HG03039 (cell line): ENCODE results near the gene ZNF740.
"Not testable (repeated sequence)": the region's sequence is repeated elsewhere in the genome, so short reads cannot be mapped to it uniquely, and the experiment has no call there.

ENCODE experiments used
- ATAC-seq: cut with Tn5 transposase; IDR thresholded peaks from one replicate; pipeline ENCODE4 v1.9.1; 2021; ENCODE audit warnings: mild to moderate bottlenecking, moderate library complexity; ENCODE audit not compliant: unreplicated experiment

Gene ZNF740

DNA sequence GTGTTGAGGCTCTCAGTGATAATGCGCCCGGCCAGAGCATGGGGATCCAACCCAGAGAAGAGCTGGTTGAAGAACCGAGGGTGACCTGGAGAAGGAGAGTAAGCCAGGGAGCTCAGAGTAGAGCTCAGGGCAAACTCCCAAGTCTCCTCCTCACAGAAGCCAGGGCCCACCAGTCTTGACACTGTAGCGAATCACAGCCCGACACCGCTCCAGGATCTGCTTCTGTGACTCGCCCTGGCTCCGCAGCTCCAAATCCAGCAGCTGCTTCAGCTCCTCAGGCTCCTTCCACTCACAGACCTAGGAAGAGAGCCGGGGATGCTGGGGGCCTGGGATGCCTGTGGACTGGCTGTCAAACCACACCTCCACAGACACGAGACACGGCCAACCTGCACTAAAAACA lies 8.2 kb upstream of the ZNF740 start:
- ATAC-seq, result no peak

DNA sequence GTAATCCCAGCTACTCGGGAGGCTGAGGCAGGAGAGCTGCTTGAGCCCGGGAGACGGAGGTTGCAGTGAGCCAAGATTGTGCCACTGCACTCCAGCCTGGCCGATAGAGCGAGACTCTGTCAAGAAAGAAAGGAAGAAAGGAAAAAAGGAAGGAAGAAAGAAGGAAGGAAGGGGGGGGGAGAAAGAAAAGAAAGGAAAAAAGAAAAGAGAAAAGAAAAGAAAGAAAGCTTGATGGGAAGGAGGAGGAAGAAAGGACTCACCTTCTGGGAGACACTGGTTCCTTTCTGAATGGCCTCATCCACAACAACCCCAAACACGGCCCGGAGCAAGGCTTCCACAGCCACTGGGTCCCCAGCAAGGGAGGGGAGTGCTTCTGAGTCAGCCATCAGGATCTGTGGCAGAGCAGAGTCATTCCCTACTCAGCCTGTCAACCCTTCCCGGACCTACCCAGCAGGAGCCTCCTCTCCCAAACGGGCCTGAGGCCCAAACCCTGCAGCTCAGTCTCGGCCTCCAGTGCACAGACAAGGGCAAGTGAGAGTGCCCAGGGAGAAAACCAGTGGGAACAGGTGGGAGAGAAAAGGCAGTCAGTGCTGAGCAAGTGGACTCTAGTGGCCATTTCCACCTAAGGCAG lies 7.3 kb upstream of the ZNF740 start:
- no peak for ATAC-seq

GRCh38 chr12:53174881-53175491 lies 5.5 kb upstream of the ZNF740 start:
- ATAC-seq, result no peak

DNA sequence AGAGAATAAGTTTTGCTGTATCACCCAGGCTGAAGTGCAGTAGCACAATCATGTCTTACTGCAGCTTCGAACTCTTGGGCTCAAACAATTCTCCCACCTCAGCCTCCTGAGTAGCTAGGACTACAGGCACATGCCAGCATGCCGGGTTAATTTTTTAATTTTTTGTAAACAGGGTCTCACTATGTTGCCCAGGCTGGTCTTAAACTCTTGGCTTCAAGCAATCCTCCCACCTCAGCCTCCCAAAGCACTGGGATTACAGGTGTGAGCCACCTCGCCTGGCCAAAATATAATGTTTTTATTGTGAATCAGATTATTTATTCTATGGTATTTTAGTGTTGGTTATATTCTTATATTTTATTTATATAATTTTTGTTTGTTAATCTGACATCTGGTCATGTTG lies 3.8 kb upstream of the ZNF740 start:
- ATAC-seq, result no peak

GRCh38 chr12:53177447-53177846 lies 3.1 kb upstream of the ZNF740 start:
- ATAC-seq, result not testable (repeated sequence)

DNA sequence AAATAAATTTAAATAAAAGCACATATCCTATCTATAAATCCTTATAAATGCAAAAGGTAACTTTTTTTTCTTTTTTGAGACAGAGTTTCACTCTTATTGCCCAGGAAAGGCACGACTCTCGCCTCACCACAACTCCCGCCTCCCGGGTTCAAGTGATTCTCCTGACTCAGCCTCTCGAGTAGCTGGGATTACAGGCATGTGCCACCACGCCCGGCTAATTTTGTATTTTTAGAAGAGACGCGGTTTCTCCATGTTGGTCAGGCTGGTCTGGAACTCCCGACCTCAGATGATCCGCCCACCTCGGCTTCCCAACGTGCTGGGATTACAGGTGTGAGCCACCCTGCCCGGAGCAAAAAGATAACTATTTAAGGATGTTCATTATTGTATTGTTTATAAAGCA lies 1.7 kb upstream of the ZNF740 start:
- ATAC-seq, result not testable (repeated sequence)

- peak; percentile 10 for ATAC-seq
These were observed 769 bp upstream of the ZNF740 start for GRCh38 chr12:53179687-53180219.

DNA sequence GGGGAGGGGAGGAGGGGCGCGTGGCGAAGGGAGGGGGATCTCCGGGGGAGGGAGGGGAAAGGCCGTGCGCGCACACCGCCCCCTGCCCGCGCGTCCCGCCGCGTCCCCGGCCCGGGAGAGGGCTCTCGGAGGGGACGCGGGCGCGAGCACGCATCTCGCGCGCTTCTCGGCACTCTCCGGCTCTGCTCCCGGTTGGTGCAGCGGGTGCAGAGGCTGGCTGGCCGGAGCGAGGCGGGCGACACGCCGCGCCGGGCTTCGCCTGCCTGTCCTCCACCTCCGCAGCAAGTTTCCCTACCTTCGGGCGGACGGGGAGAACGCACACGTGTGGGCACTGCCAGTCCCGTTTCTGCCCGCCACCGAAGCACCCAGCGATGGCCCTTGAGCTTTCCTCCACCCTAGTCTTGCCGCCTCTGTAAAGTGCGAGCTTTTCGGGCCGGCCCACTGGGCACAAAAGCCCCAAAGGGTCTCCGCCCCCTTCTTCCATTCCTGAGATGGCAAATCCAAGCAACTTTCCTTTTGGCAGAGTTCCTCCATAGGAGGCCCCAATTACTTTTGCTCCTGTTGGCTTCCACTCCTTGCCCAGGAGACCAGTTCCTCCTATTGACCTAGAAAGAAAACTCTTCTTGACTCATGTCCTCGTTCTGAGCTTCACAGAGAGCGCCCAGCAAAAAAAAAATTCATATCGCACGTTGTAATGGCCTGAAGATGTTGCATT lies 566 bp downstream of the ZNF740 start:
- ATAC-seq, result peak; percentile 44

DNA sequence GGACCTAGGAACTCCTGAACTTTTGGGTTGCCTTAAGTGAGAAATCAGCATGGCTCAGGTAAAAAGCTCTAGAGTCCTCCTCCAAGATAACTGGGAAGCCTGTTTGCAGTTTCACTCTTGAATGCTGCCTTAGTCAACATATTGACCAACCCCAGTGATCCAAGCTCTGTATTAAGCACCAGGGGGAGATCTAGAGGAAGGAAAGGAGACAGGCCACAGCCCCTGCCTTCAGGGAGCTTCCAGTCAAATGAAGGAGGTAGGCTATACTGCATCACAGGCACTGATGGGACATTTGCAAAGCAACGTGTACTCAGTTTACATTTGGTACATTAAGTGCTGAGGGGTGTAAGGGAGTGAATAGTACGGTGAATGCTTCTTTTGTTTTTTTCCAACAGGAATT lies 1.4 kb downstream of the ZNF740 start:
- ATAC-seq, result no peak

GRCh38 chr12:53182903-53183302 lies 2.4 kb downstream of the ZNF740 start:
- no peak for ATAC-seq

GRCh38 chr12:53184828-53185227 lies 4.3 kb downstream of the ZNF740 start:
- no peak for ATAC-seq

DNA sequence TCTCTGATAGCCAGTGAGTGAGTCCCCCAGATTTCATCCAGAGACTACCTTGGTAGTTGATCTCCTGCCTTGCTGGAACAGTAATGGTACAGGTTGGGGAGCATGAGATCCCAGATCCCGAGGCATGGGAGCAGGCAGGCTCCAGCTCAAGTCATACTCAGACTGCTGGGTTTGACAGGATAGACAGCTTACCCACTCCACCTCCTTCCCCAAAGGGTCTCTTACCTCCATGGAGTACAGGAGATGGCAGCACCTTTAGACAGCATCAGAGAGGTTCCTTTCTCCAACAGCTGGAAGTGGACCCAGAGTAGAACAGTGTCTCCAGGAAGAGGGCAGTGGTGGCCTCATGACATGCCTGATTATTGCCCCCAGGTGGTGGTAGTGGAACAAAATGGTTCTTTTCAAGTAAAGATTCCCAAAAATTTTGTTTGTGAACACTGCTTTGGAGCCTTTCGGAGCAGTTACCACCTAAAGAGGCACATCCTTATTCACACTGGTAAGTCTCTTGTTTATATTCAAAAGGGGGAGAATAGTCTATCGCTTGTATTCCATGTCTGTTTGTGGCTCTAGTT lies 5.1 kb downstream of the ZNF740 start:
- ATAC-seq, result no peak

GRCh38 chr12:53186745-53187144 lies 6.2 kb downstream of the ZNF740 start:
- no peak for ATAC-seq

- no peak for ATAC-seq
These were observed 6.8 kb downstream of the ZNF740 start for GRCh38 chr12:53187145-53187899.

- ATAC-seq, result no peak
These were observed 9.7 kb downstream of the ZNF740 start for GRCh38 chr12:53190108-53190729.

DNA sequence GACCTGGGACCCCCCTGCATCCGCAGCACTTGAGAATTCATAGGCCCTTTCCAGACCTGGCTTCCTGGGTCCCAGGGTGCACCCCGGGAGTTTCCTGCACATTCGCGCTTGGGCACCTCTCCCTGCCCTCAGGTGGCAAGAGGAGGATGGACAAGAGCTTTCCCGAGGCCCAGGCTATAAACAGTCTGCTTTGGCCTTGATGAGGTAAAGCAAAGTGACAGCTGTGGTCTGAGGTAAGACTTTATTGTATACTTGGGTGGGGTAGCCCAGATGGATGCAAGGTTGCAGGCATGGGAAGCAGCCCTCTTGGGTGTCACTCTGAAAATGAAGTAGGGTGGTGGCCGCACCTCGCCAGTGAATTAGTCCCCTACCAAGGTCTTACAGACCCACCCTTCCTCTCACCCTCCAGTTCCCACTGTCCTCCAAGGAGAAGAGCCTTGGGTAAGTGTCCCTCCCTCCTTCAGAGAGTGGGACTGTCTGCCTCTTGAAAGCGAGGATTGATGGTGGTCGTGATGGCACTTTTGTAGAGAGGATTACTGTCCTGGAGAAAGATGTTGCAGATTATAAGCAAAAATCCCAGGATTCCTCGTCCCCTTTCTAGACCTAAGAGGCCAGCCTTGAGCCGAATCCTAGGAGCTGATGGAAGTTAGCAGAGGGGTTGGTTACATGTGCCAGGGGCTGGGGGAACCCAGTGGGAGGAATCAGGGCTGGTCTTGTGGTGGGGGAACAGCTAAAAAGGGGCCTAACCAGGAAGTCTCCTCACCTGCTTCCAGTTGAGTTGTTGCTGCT lies 10.8 kb downstream of the ZNF740 start:
- no peak for ATAC-seq

- no peak for ATAC-seq
These were observed 11.5 kb downstream of the ZNF740 start for GRCh38 chr12:53191885-53192530.

GRCh38 chr12:53192531-53193021 lies 12.1 kb downstream of the ZNF740 start:
- ATAC-seq, result no peak

GRCh38 chr12:53193040-53193439 lies 12.5 kb downstream of the ZNF740 start:
- no peak for ATAC-seq
